Measurements from ENCODE around the gene NPRL2.
A peak's percentile ranks its signal among the peaks of the same experiment; 100 is the strongest.

NPRL2 gene

GRCh38 chr3:50370594-50370993, 20.0 kb upstream of the NPRL2 start:
- H3K4me3 ChIP-seq (ENCODE audit: low read depth, low read length), result no peak overlapping the region
- DNase-seq (ENCODE audit: low read depth), result peak; percentile 54
- TF ChIP-seq, protein P1, sequence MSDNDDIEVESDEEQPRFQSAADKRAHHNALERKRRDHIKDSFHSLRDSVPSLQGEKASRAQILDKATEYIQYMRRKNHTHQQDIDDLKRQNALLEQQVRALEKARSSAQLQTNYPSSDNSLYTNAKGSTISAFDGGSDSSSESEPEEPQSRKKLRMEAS (IDR thresholded peaks at IDR 0.05; ENCODE audit: low read depth, low read length), result no peak
- TF ChIP-seq CTCF (IDR thresholded peaks at IDR 0.05; ENCODE audit: low read depth, low read length), result no peak

- no peak for DNase-seq (ENCODE audit: low read depth)
Observed at GRCh38 chr3:50369012-50369670, 18.6 kb upstream of the NPRL2 start.

DNA sequence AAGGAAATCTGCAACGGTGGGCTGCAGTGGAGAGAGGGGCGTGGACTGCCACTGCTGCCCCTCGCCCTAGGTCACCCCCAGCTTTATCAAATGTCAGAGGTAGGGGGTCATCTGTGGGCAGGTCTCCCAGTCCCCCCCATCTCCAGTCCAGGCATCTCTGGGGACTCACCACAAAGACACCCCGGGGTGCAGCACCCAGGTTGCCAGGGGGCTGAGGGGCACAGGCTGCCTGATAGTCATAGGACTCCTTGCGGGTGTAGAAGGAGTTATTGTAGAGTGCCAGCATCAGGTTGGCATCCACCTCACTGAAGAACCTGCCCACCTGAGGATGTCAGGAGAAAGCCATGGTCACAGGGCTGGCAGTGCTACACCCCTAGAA, 15.3 kb upstream of the NPRL2 start:
- H3K4me3 ChIP-seq (ENCODE audit: low read depth, low read length), result no peak overlapping the region
- DNase-seq (ENCODE audit: low read depth), result no peak
- TF ChIP-seq MYC (IDR thresholded peaks at IDR 0.05; ENCODE audit: low read depth, low read length) (no peak), POLR2A (IDR thresholded peaks at IDR 0.05; ENCODE audit: extremely low read depth, insufficient read length) (no peak), CTCF (IDR thresholded peaks at IDR 0.05; ENCODE audit: low read depth, low read length) (no peak)
- TF ChIP-seq, protein P1 (IDR thresholded peaks at IDR 0.05; ENCODE audit: low read depth, low read length), result no peak

More at GRCh38 chr3:50369012-50369670, 18.6 kb upstream of the NPRL2 start:
- H3K4me3 ChIP-seq (ENCODE audit: low read depth, low read length), result no peak overlapping the region
- TF ChIP-seq CTCF (IDR thresholded peaks at IDR 0.05; ENCODE audit: low read depth, low read length) (no peak), MYC (IDR thresholded peaks at IDR 0.05; ENCODE audit: low read depth, low read length) (no peak), POLR2A (IDR thresholded peaks at IDR 0.05; ENCODE audit: extremely low read depth, insufficient read length) (no peak)
- TF ChIP-seq, protein P1 (IDR thresholded peaks at IDR 0.05; ENCODE audit: low read depth, low read length), result no peak

DNA sequence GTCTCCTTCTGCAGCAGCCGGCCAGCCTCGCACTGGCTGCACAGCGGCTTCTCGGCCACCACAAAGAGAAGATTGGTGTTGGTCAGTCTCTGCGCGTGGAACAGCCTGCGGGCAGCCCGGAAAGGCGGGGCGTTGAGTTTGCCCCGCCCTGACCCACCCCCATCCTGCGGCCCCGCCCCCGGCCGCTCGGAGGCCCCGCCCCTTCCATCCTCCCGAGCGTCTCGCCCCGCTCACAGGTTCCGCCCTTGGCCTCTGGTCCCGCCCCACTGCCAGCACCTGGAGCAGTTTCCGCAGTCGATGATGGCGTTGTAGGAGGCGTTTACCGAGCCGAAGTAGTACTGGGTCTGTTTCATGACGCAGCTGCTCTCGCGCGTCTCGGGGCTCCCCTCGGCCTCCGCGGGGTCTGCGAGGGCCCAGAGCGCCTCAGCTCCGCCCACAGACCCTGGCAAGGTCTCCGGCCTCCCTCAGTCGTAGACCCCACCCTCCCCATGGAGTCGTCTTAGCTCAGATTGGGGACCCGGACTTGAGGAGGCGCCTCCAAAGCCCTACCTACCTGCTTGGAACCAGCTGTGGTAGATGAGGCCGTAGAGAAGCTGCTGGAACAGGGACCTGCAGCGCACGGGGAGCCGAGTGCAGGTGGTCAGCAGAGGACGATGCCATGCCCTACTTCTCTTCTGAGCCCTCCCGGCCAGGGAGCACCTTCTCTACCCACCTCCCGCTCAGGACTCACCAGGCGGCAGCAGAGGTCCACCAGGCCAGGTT, 14.7 kb upstream of the NPRL2 start:
- TF ChIP-seq POLR2A (IDR thresholded peaks at IDR 0.05; ENCODE audit: extremely low read depth, insufficient read length) (no peak), CTCF (IDR thresholded peaks at IDR 0.05; ENCODE audit: low read depth, low read length) (no peak), MYC (IDR thresholded peaks at IDR 0.05; ENCODE audit: low read depth, low read length) (no peak)
- TF ChIP-seq, protein P1 (IDR thresholded peaks at IDR 0.05; ENCODE audit: low read depth, low read length), result no peak
- no peak overlapping the region for H3K4me3 ChIP-seq (ENCODE audit: low read depth, low read length)
- DNase-seq (ENCODE audit: low read depth), result no peak

DNA sequence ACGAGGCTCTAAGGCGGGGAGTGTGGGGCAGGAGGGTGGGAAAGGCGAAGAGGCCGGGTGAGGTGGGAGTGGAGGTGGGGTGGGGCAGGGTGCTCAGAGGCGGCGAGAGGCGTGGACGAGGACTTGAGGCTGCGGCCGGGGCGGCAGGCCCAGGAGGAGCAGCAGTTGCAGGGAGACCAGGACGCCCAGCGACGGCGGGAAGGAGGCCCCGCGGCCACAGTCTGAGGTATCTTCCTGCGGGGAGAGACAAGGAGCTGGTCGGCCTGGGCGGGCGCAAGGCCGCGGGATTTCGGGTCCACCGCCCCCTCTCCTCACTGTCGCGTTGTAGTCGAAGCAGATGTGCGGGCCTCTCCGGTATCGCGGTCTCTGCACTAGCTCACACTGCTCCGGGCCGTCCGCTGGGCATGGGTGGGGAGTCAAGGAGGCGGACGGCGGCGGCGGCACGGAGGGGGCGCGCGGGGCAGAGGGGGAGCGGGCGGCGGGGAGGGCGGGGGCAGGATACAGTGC, 14.1 kb upstream of the NPRL2 start:
- no peak overlapping the region for H3K4me3 ChIP-seq (ENCODE audit: low read depth, low read length)
- TF ChIP-seq MYC (IDR thresholded peaks at IDR 0.05; ENCODE audit: low read depth, low read length) (no peak), POLR2A (IDR thresholded peaks at IDR 0.05; ENCODE audit: extremely low read depth, insufficient read length) (no peak), CTCF (IDR thresholded peaks at IDR 0.05; ENCODE audit: low read depth, low read length) (no peak)
- TF ChIP-seq, protein P1 (IDR thresholded peaks at IDR 0.05; ENCODE audit: low read depth, low read length), result no peak
- no peak for DNase-seq (ENCODE audit: low read depth)
